ENCODE measurements around the gene CIAO2A.

- TF ChIP-seq EGR1 (IDR thresholded peaks at IDR 0.05; ENCODE audit: low read depth in 2 of 2) (no peak), MAX (IDR thresholded peaks at IDR 0.05) (no peak), NR2F2 (IDR thresholded peaks at IDR 0.05) (no peak), GABPA (IDR thresholded peaks at IDR 0.05 in 1 of 2, conservative IDR thresholded peaks at IDR 0.05 in 1 of 2) (no peak), CTCF (IDR thresholded peaks at IDR 0.05; ENCODE audit: low read depth, low read length, missing input control) (no peak), SP1 (IDR thresholded peaks at IDR 0.05) (no peak), REST (IDR thresholded peaks at IDR 0.05) (no peak), ATF3 (IDR thresholded peaks at IDR 0.05) (no peak), RAD21 (IDR thresholded peaks at IDR 0.05) (no peak), TAF1 (conservative IDR thresholded peaks at IDR 0.05) (no peak)
These were observed 42.0 kb downstream of the CIAO2A start for GRCh38 chr15:64051407-64052259.

Measured in liver (tissue), 3 donors.